Occipital lobe (tissue), 2 donors: ENCODE results near the gene TBC1D25. TPM values are rescaled to one million over a fixed set of nuclear protein-coding genes. Genes with fewer than 3 reads are reported as not detected.
A peak's percentile ranks its signal among the peaks of the same experiment; 100 is the strongest.

Experiments
- DNase-seq: peaks from one replicate; lab custom pipeline; 2025; lab: John Stamatoyannopoulos, UW
- total RNA-seq: library from RNA; depleted of rRNA; stranded (reverse); fragments of >200 nt; gene quantifications from one replicate; pipeline ENCODE4 v1.2.3, GENCODE V29; 2014

The TBC1D25 gene
- total RNA-seq, 1 donor from 2014 or later = 6.2 TPM

- no peak for DNase-seq
Measured at GRCh38 chrX:48560056-48560455, 20.5 kb downstream of the TBC1D25 start.

- no peak for DNase-seq
Measured at GRCh38 chrX:48560681-48561080, 21.2 kb downstream of the TBC1D25 start.

GRCh38 chrX:48569958-48570357 lies 30.4 kb downstream of the TBC1D25 start:
- no peak for DNase-seq

GRCh38 chrX:48573690-48574269 lies 34.3 kb downstream of the TBC1D25 start:
- no peak for DNase-seq

GRCh38 chrX:48574270-48575266 lies 35.1 kb downstream of the TBC1D25 start, which contains the start of gene RBM3:
TSS of gene RBM3 (plus strand) at chrX:48574484. CDS start at chrX:48575181, 697 bp downstream.
- DNase-seq = peak; percentile 84

- no peak for DNase-seq
Measured at GRCh38 chrX:48575642-48576041, 36.1 kb downstream of the TBC1D25 start.

- no peak for DNase-seq
Measured at GRCh38 chrX:48576108-48576507, 36.6 kb downstream of the TBC1D25 start.

GRCh38 chrX:48578661-48579128 lies 39.2 kb downstream of the TBC1D25 start:
- DNase-seq = no peak

GRCh38 chrX:48579259-48579658 lies 39.7 kb downstream of the TBC1D25 start:
- no peak for DNase-seq

- DNase-seq = no peak
Measured at GRCh38 chrX:48580662-48581061, 41.1 kb downstream of the TBC1D25 start.

- DNase-seq = no peak
Measured at GRCh38 chrX:48584698-48585097, 45.2 kb downstream of the TBC1D25 start.

GRCh38 chrX:48589482-48590162 lies 50.1 kb downstream of the TBC1D25 start:
- DNase-seq = no peak

GRCh38 chrX:48590203-48591103 lies 50.9 kb downstream of the TBC1D25 start:
- DNase-seq = peak; percentile 2

GRCh38 chrX:48591255-48591791 lies 51.8 kb downstream of the TBC1D25 start:
- no peak for DNase-seq

- no peak for DNase-seq
Measured at GRCh38 chrX:48592971-48593370, 53.5 kb downstream of the TBC1D25 start.

- no peak for DNase-seq
Measured at GRCh38 chrX:48595929-48596328, 56.4 kb downstream of the TBC1D25 start.

- DNase-seq = peak; percentile 71
Measured at GRCh38 chrX:48597353-48598264, 58.1 kb downstream of the TBC1D25 start, which contains the start of gene WDR13. TSS of gene WDR13 (plus strand) at chrX:48597492. CDS start at chrX:48597997, 505 bp downstream.

GRCh38 chrX:48598614-48599013 lies 59.1 kb downstream of the TBC1D25 start:
- DNase-seq = no peak

GRCh38 chrX:48599341-48599740 lies 59.8 kb downstream of the TBC1D25 start:
- DNase-seq = no peak
